ENCODE data around the gene PPP1R12C.

PPP1R12C gene

GRCh38 chr19:55087542-55087901 lies 29.9 kb downstream of the PPP1R12C start:
- TF ChIP-seq REST (IDR thresholded peaks at IDR 0.05; ENCODE audit: insufficient read depth in 1 of 2, low read depth in 2 of 2, low read length in 2 of 2) (no peak), TAF1 (IDR thresholded peaks at IDR 0.05; ENCODE audit: borderline replicate concordance, insufficient read depth, low read length) (no peak), SIN3A (IDR thresholded peaks at IDR 0.05; ENCODE audit: borderline replicate concordance, insufficient read depth, low read length) (no peak), FOXP2 (optimal IDR thresholded peaks at IDR 0.05; ENCODE audit: borderline replicate concordance, extremely low read depth, extremely low read length, insufficient read depth) (no peak), POLR2AphosphoS5 (IDR thresholded peaks at IDR 0.05; ENCODE audit: low read depth, low read length) (no peak)

- TF ChIP-seq SIN3A (IDR thresholded peaks at IDR 0.05; ENCODE audit: borderline replicate concordance, insufficient read depth, low read length) (no peak), REST (IDR thresholded peaks at IDR 0.05; ENCODE audit: insufficient read depth in 1 of 2, low read depth in 2 of 2, low read length in 2 of 2) (no peak), TAF1 (IDR thresholded peaks at IDR 0.05; ENCODE audit: borderline replicate concordance, insufficient read depth, low read length) (no peak), FOXP2 (optimal IDR thresholded peaks at IDR 0.05; ENCODE audit: borderline replicate concordance, extremely low read depth, extremely low read length, insufficient read depth) (no peak), POLR2AphosphoS5 (IDR thresholded peaks at IDR 0.05; ENCODE audit: low read depth, low read length) (no peak)
Observed at GRCh38 chr19:55086730-55087541, 30.5 kb downstream of the PPP1R12C start.

- TF ChIP-seq POLR2AphosphoS5 (IDR thresholded peaks at IDR 0.05; ENCODE audit: low read depth, low read length) (no peak), REST (IDR thresholded peaks at IDR 0.05; ENCODE audit: insufficient read depth in 1 of 2, low read depth in 2 of 2, low read length in 2 of 2) (no peak)
Observed at GRCh38 chr19:55085923-55086715, 31.3 kb downstream of the PPP1R12C start.

GRCh38 chr19:55084416-55084815 lies 33.0 kb downstream of the PPP1R12C start:
- TF ChIP-seq REST (IDR thresholded peaks at IDR 0.05; ENCODE audit: insufficient read depth in 1 of 2, low read depth in 2 of 2, low read length in 2 of 2) (no peak), TAF1 (IDR thresholded peaks at IDR 0.05; ENCODE audit: borderline replicate concordance, insufficient read depth, low read length) (no peak), FOXP2 (optimal IDR thresholded peaks at IDR 0.05; ENCODE audit: borderline replicate concordance, extremely low read depth, extremely low read length, insufficient read depth) (no peak)
